HFF-Myc (cell line): ENCODE data around the gene GRN.
A peak's percentile ranks its signal among the peaks of the same experiment; 100 is the strongest.

Source experiments
- DNase-seq: peaks from one replicate; pipeline ENCODE4 v3.0.0-alpha.2; 2011; ENCODE audit warnings: low read depth; ENCODE audit errors: extremely low read depth
- H3K4me3 ChIP-seq: replicated peaks from 2 replicates; pipeline ENCODE4 v1.5.1; 2011; ENCODE audit warnings: low read depth, mild to moderate bottlenecking, control low read depth, low read length
- CTCF ChIP-seq: IDR thresholded peaks from 2 replicates; pipeline ENCODE4 v1.5.1; 2012; ENCODE audit warnings: mild to moderate bottlenecking, low read depth, low read length, control low read depth; ENCODE audit errors: missing control alignments

Gene GRN

DNA sequence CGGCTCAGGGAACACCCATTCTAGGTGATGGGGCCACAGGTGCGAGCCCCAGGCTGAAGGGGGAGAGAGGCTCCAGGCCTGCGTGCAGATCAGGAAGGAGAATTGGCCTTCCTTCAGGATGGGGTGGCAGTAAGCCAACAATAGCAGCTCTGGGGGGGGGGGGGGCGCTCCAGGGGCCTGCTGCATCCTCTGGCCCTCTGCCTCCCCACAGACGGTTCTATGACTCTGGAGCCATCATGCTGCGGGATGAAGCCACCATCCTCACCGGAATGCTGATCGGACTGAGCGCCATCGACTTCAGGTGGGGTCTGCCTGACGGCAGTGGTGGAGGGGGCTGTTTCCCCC, 30.6 kb upstream of the GRN start:
- TF ChIP-seq CTCF = no peak

DNA sequence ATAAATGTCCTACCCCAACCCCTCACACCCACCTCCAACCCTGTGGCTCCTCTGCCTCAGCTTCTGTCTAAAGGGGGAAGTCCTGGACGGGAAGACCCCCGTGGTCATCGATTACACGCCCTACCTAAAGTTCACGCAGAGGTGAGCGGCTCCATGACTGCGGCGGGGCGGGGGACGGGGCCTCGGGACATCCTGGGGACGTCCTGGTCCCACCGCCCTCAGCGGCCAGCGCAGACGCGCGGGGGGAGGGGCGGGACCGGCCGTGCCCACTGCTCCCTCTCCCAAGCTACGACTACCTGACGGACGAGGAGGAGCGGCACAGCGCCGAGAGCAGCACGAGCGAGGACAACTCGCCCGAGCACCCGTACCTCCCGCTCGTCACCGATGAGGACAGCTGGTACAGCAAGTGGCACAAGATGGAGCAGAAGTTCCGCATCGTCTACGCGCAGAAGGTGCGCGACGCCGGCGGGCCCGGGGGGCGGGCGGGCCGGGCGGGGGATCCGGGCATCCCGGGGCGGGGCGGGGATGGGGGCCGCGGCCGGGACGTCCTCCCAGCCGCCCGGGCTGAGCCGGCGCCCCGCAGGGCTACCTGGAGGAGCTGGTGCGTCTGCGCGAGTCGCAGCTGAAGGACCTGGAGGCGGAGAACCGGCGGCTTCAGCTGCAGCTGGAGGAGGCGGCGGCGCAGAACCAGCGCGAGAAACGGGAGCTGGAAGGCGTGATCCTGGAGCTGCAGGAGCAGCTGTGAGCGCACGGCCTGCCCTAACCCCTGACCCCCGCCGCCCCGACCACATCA, 30.0 kb upstream of the GRN start:
- no peak for TF ChIP-seq CTCF
- no peak for DNase-seq
- H3K4me3 ChIP-seq = peak overlapping the region; percentile 19; the same call in 1 of the 2 replicates

More for the DNA sequence above, 30.6 kb upstream of the GRN start:
- DNase-seq = no peak
- H3K4me3 ChIP-seq = no peak overlapping the region

DNA sequence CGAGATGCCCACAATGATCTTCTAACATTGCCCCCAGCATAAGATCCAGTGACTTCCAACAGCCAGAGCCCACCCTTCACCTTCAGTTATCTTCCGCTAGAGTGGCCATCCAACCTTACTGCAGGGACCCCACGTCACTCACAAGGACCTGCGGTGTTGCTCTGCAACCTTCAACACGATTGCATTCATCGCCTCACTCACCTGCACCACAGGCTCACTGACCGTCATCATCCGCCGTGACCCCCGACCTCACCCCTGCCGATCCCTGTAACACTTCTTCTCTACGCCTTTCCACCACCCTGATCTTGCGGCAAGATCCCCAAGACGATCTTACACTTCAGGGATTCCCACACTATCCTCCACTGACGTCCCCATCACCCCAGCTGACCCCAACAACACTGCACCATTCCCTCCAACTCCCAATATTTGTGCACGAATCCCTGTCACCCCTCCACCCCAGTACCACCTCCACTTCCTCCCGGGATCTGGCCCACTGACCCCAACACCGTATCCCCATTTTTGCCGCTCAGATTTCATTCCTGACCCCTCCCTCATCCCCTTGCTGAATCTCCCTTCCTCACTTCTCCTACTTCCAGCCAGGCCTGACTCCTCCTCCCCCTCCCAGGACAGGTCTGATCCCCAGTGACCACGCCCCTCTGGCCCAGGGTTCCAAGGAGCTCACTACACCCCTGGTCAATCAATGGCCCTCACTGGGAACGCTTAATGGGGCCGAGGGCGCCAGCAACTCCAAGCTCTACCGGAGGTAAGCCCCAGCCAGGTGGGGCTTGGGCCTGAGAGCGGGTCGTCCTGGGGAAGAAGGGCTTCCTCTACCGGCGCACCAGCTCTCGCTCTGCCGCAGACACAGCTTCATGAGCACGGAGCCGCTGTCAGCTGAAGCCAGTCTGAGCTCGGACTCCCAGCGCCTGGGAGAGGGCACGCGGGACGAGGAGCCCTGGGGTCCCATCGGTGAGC, 29.1 kb upstream of the GRN start:
- no peak overlapping the region for H3K4me3 ChIP-seq
- no peak for TF ChIP-seq CTCF
- no peak for DNase-seq

GRCh38 chr17:44317545-44317944, 27.6 kb upstream of the GRN start:
- no peak for DNase-seq
- no peak overlapping the region for H3K4me3 ChIP-seq
- no peak for TF ChIP-seq CTCF

- DNase-seq = no peak
- H3K4me3 ChIP-seq = no peak overlapping the region
- TF ChIP-seq CTCF = no peak
These were observed 26.8 kb upstream of the GRN start for GRCh38 chr17:44318077-44318892.

- H3K4me3 ChIP-seq = no peak overlapping the region
These were observed 25.0 kb upstream of the GRN start for GRCh38 chr17:44320066-44320465.

More at GRCh38 chr17:44320066-44320465, 25.0 kb upstream of the GRN start:
- TF ChIP-seq CTCF = no peak
- DNase-seq = no peak
